ENCODE data around the gene UBE2C. TPM values are rescaled to one million over a fixed set of nuclear protein-coding genes. Genes with fewer than 3 reads are reported as not detected.
"Not testable (repeated sequence)": the region's sequence is repeated elsewhere in the genome, so short reads cannot be mapped to it uniquely, and the experiment has no call there.

The UBE2C gene
- polyA plus RNA-seq, 12 donors: 19.8 to 66.7 (median 30.8) TPM; not detected in 1

DNA sequence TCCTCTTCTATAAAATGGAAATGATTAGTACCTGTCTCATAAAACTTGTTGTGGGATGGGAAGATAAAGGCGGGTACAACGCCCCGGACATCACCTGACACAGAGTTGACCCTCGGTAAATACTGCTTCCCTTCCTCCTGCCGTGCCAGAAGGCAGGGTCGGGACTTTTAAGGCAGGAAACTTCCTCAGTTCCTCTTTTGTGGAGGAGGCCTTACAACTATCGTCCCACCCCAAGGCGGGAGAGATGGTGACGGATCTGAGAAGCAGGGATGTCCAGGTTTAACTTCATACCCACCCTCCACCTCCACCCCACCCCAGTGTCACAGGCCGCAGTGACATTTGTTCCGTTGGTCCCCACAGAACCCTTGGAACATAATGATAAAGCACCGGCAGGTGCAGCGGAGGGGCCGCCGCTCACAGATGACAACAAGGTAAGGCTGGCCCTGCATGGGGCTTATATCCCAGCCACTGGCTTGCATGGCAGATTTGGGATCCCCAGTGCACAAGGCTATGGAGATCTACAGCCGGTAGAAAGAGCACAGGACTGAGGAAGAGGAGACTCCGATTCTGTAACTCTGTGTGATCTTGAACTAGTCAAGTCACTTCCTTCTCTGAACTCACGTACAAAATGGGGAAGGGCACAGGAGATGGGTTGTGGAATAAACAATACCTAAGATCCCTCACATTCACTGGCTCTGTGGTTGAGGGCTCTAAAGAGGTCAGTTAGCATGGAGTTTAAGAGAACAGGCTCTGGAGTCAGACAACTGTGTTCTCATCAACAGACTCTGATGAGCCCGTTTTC is 19.9 kb upstream of the UBE2C start:
- DNase-seq: no peak

DNA sequence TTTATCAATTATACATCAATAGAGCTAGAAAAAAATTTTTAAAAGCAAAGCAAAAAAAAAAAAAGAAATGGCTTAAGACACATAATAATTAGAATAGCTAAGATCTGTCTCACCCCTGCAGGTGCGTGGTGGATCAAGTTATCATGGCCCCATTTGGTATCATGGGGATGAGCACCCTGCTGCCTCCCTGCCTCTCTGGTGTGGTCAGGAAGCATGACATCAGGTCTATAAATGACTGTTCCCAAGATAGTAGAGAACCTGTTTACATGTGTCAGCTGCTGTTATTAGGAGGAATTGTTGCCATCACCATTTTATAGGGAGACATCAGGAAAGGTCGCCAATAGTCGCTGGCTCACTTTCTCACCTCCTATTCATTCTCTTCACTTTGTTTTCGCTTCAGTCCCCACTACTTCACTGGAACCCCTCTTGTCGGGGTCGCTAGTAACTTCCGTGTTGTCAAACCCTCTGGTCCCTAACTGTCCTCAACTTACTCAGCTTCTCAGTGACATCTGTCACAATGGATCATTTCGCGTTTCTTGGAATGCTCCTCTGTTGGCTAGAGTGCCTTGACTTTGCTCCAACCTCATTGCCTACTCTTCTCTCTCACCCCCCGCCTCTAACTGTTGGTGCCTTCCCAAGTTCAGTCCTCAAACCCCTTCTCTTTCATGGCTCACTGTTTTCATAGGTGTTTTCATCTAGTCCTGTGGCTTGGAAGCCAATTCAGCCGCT is 15.9 kb upstream of the UBE2C start:
- DNase-seq: no peak

- not testable (repeated sequence) for DNase-seq
Measured at GRCh38 chr20:45797510-45797909, 14.9 kb upstream of the UBE2C start.

GRCh38 chr20:45797955-45798354 is 14.5 kb upstream of the UBE2C start:
- not testable (repeated sequence) for DNase-seq

GRCh38 chr20:45798935-45799642 is 13.4 kb upstream of the UBE2C start:
- peak; percentile 46 for DNase-seq

DNA sequence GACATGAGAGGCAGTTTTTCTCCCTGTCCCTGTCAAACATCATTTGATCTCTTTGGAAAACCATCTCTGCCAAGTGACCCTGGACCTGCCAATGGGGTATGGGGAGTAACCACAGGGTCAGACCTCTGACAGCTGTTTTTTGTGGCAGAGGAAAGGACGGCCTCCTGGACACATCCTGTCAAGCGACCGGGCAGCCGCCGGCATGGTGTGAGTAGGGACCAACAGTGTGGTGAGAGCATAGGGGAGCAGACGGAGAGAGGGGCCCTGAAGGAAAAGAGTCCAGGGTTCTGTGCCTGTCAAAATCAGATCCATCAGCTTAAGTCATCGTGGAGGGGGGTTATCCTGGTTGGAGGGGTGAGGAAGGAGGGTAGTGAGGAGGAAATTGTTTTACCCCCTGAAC is 10.6 kb upstream of the UBE2C start:
- DNase-seq: no peak

- DNase-seq: no peak
Measured at GRCh38 chr20:45810191-45810970, 2.1 kb upstream of the UBE2C start.

DNA sequence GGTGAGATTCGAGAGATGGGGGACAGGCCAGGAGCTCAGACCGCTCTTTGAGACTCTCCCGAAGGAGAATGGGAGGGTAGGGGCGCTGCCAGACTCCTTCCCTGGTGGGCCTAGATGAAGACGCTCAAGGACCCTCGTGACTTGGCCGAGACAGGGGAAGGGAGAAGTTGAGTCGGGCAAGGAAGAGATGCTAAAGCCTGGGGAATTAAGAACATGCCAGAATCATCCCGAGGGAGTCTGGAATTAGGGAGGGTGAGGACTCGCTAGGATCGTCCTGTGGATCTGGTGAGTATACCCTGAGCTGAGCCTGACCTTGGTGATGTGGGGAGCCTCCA is 529 bp downstream of the UBE2C start:
- no peak for DNase-seq

DNA sequence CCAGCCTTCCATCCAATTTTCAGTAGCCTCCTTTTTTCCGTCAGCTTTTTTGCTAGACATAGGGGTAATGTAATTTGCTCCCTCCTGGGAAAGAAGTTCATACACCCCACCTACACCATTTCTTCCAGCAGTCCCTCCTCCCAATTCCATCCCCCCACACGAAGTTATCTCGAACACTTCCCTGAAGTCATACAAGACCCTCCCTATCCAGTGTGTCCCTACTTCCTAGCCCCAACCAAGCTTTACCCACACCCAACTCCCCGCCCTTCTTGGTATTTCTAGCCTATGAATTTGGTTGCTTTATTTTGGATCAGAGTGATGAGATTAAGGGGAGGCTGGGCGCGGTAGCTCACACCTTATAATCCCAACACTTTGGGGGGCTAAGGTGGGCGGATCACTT is 1.0 kb downstream of the UBE2C start:
- no peak for DNase-seq

DNA sequence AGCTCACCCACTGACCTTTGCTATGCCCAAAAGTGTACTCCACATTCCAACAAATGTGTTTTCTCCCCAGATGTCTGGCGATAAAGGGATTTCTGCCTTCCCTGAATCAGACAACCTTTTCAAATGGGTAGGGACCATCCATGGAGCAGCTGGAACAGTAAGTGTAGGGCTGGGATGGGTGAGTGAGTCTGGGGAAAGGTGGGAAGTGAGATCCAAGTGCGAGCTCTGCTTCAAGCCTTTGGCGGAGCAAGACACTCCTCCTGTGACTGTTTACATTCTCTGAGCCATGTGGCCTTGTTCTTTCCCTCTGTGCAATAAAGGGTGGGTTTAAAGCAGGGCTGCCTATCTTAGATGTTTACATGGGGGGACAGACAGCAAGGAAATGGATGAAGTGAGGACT is 1.9 kb downstream of the UBE2C start:
- DNase-seq: no peak

DNA sequence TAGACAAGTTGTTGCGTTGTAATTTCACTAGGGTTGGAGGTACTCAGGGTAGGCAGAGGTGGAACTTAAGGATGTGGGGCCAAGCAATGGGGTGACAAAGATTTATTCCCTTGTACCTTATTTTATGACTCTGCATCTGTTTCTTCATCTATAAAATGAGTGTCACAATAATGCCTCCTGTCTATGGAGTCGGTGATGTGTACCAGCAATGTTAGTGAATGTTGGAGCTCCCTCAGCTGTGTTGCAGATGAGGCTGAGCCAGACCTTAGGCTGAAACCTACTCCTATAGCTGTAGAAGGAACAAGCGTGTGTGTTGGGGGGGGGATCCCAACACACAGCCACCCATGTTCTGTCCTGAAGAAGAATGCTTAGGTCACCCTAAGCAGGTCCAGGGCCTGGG is 4.5 kb downstream of the UBE2C start:
- DNase-seq: no peak

DNA sequence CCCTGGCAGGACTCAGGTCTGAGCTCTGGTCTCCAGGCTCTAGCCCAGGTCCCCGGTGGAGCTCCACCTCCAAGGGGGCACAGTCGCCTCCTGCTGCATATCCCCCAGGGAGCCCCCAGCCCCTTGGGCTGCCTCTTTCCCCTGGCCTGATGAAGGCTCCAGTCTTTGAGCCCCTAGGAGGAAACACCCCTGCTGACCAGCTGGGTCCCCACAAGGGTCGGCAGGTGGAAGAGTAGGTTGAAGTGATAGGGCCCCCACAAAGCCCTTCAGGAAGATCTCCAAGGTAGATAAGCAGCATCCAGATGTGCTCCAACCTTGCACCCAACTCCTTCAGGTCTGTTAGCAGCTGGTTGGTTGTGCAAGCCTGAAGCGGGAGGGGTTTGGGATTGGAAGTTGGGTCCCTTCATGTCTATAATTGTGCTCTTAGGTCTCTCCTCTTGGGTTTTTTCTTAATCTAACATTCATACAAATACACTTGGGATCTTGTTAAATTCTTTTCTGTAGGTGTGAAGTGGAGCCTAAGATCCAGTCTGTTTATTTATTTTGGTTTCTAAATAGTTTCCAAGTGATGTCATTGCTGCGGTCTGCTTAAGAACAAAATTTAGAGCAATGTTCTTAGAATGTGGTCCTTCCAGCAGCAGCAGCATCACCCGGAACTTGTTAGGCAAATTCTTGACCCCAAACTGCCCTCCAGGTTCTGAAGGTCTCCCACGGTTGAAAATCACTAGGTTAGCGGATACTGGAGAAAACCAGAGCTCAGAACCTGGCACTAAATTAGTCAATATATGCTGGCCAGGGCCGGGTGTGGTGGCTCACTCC is 5.1 kb downstream of the UBE2C start:
- no peak for DNase-seq

- DNase-seq: no peak
Measured at GRCh38 chr20:45818239-45818638, 5.8 kb downstream of the UBE2C start.

GRCh38 chr20:45819466-45819865 is 7.0 kb downstream of the UBE2C start:
- no peak for DNase-seq

DNA sequence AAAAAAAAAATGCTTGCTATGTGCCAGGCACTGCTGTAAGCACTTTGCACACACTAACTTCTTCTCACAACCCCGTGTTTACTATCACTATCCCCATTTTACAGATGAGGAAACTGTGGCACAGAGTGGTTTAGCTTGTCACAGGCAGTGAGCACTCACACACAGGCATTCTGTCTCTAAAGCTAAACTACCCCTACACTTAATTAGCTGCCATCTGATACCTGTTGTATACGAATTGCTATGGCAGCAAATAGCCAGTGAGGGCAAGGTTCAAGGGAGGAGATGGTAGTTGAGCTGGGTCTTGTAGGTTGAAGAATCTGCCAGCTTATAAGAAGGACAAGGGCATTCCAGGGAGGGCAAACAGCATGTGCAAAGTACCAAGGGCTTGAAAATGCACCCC is 9.5 kb downstream of the UBE2C start:
- DNase-seq: no peak

DNA sequence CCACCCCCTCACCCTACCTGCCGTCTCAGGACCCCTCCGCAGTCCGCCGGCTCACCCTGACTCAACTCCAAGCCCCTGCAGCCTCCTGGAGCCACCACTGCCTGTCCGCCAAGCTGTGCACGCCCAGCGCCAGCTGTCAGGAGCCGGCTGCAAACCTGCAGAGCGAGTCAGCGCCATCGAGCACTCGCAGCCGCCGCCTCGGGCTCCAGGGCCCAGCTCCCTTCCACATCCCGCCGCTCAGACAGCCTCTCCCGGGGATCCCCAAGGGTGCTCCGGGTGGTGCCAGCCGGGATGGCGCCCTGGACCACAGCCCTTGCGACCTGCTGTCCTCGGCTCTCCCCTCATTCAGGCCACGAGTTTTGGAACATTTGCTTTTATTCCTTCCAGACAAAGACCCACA is 10.4 kb downstream of the UBE2C start:
- DNase-seq: no peak

GRCh38 chr20:45823949-45824835 is 11.7 kb downstream of the UBE2C start:
- DNase-seq: no peak

DNA sequence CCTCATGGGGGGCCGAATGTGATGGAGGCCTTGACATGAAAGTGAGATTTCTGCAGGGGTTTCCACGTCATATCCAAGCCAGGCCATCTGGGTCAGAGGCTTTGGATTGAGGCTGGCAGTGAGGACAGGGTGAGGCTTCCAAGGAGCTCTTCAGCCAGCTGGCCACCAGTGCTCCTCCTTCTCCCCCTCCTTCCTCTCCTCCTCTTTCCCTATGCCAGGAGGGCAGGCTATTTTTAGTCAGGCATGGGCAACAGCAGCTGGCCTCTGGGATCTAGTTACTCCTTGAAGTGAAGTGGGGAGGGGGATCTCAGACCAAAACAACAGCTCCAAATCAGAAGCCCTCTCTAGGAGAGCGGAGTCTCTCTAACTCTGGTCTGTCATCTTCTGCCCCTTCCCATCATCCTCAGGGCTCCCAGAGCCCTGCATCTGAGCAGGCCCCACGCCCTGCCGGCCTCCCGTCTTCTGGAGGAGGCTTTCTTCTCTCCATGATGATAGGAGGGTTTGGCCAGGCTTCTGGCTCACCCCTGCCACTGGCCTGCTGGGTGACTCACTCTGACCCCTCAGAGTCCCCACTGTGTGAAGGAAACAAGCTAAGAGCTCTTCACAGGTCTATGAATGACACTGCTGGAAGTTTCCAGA is 14.1 kb downstream of the UBE2C start:
- no peak for DNase-seq

GRCh38 chr20:45827030-45827652 is 14.7 kb downstream of the UBE2C start, which contains the start of gene TNNC2:
Gene TNNC2, minus strand, starts transcription at chr20:45827312. Its CDS starts 64 bp downstream, at chr20:45827248.
- DNase-seq: no peak

Measured in muscle of arm (tissue), 12 donors.